ENCODE measurements around the gene CIZ1. TPM values are rescaled to one million over a fixed set of nuclear protein-coding genes. Genes with fewer than 3 reads are reported as not detected.
"Not testable (repeated sequence)": the region's sequence is repeated elsewhere in the genome, so short reads cannot be mapped to it uniquely, and the experiment has no call there.

Gene CIZ1
- 141 and 186 TPM in 2 replicates for total RNA-seq (ENCODE audit: low replicate concordance)
- long read RNA-seq, partial matches to known transcripts = 2 of 2 reads
- long read RNA-seq, other reads (novel, unspliced or antisense) = 0 of 2 reads

GRCh38 chr9:128191406-128192046, at the start of gene CIZ1:
Gene CIZ1, minus strand, starts transcription at chr9:128191572. Its CDS starts 715 bp downstream, at chr9:128190857.
- Mint-ChIP-seq H3K4me3 (peak within 1 kb of the TSS; percentile 99), H3K27ac (peak within 1 kb of the TSS; percentile 85), H3K4me1 (ENCODE audit: unreplicated experiment) (peaks cover 6% of the 10 kb centered on the region), H3K9me3 (no peaks in the 10 kb centered on the region), H3K27me3 (no peaks in the 10 kb centered on the region), H3K36me3 (peaks cover 9% of the 10 kb centered on the region)
- DNase-seq (ENCODE audit: extremely low spot score, unreplicated experiment) = peak; percentile 85
- peak; percentile 87 for TF ChIP-seq CTCF (conservative IDR thresholded peaks at IDR 0.05)

GRCh38 chr9:128233817-128234406, 42.5 kb upstream of the CIZ1 start:
- DNase-seq (ENCODE audit: extremely low spot score, unreplicated experiment) = no peak
- no peaks in the 10 kb centered on the region for H3K9me3 Mint-ChIP-seq
- H3K4me1 Mint-ChIP-seq (ENCODE audit: unreplicated experiment) = no peaks in the 10 kb centered on the region
- no peak overlapping the region for H3K4me3 Mint-ChIP-seq
- no peaks in the 10 kb centered on the region for H3K27me3 Mint-ChIP-seq
- no peak overlapping the region for H3K27ac Mint-ChIP-seq
- TF ChIP-seq CTCF (conservative IDR thresholded peaks at IDR 0.05) = no peak
- peaks cover 3% of the 10 kb centered on the region for H3K36me3 Mint-ChIP-seq

GRCh38 chr9:128232528-128233428, 41.4 kb upstream of the CIZ1 start:
- Mint-ChIP-seq H3K4me1 (ENCODE audit: unreplicated experiment) (no peaks in the 10 kb centered on the region), H3K36me3 (peaks cover 3% of the 10 kb centered on the region), H3K27me3 (no peaks in the 10 kb centered on the region), H3K9me3 (no peaks in the 10 kb centered on the region), H3K27ac (no peak overlapping the region), H3K4me3 (no peak overlapping the region)
- TF ChIP-seq CTCF (conservative IDR thresholded peaks at IDR 0.05) = no peak
- no peak for DNase-seq (ENCODE audit: extremely low spot score, unreplicated experiment)

GRCh38 chr9:128231638-128232527, 40.5 kb upstream of the CIZ1 start:
- DNase-seq (ENCODE audit: extremely low spot score, unreplicated experiment) = no peak

GRCh38 chr9:128230897-128231296, 39.5 kb upstream of the CIZ1 start:
- DNase-seq (ENCODE audit: extremely low spot score, unreplicated experiment); H3K4me3 Mint-ChIP-seq; H3K36me3 Mint-ChIP-seq; H3K9me3 Mint-ChIP-seq; H3K27ac Mint-ChIP-seq; H3K27me3 Mint-ChIP-seq; H3K4me1 Mint-ChIP-seq (ENCODE audit: unreplicated experiment): not testable (repeated sequence)

More at GRCh38 chr9:128231638-128232527, 40.5 kb upstream of the CIZ1 start:
- Mint-ChIP-seq H3K27me3 (no peaks in the 10 kb centered on the region), H3K27ac (no peak overlapping the region), H3K4me1 (ENCODE audit: unreplicated experiment) (no peaks in the 10 kb centered on the region), H3K4me3 (no peak overlapping the region), H3K36me3 (peaks cover 3% of the 10 kb centered on the region), H3K9me3 (no peaks in the 10 kb centered on the region)
- TF ChIP-seq CTCF (conservative IDR thresholded peaks at IDR 0.05) = no peak
